Spleen (tissue), 7 donors: ENCODE measurements around the gene ZNF778.

Experiments used
- CTCF ChIP-seq, 11 experiments: fragments of 200-600 bp in 7 of 11; fragments of 450-650 bp in 4 of 11; sonication (generic) in 4 of 11; IDR thresholded peaks in 8 of 11; conservative IDR thresholded peaks in 3 of 11; 1 replicate in 7 of 11; 2 replicates in 4 of 11; pipeline versions ENCODE4 v1.4.0 to v1.8.0; 2016 to 2021; ENCODE audit warnings: antibody characterized with exemption in 11 of 11, inconsistent platforms in 4 of 11, mild to moderate bottlenecking in 1 of 11
- POLR2AphosphoS5 ChIP-seq, 3 donors: sonication (generic); formaldehyde crosslinking; IDR thresholded peaks; one replicate each; pipeline ENCODE4 v1.5.1; 2017; ENCODE audit warnings: antibody characterized with exemption in 3 of 3
- donor health status: DM: no; HTN: no; CAD: no; lungs with moderate emphysema.
- donor health status: DM: no; HTN: no; CAD: no.
- donor health status: DM: no; HTN: no; CAD: no.

- TF ChIP-seq CTCF (IDR thresholded peaks at IDR 0.05 in 8 of 11, conservative IDR thresholded peaks at IDR 0.05 in 3 of 11) (peak in 4 of 11 experiments; percentile 5 to 40 (median 16)), POLR2AphosphoS5 (IDR thresholded peaks at IDR 0.05) (peak; percentile 93 to 96 (median 95))
Measured at GRCh38 chr16:89217388-89218191, at the start of gene ZNF778.
